B cell (primary cell): ENCODE measurements around the gene MPST. TPM values are rescaled to one million over a fixed set of nuclear protein-coding genes. Genes with fewer than 3 reads are reported as not detected.

Experiments used
- ATAC-seq: fragments of 200-7000 bp; cut with Tn5 transposase; one replicate; pipeline ENCODE4 v1.10.0; 2021; ENCODE audit warnings: low read depth, mild to moderate bottlenecking, moderate number of reproducible peaks, moderate library complexity
- CTCF ChIA-PET: fragments of 350-600 bp; sonication (Branson Sonifier 250); formaldehyde crosslinking; loops from one replicate; lab custom pipeline; 2021; ENCODE audit warnings: antibody characterized with exemption, inconsistent platforms; lab: Charles Lee
- POLR2A ChIA-PET: fragments of 350-600 bp; sonication (Branson Sonifier 250); formaldehyde crosslinking; loops from one replicate; lab custom pipeline; 2021; ENCODE audit warnings: antibody characterized with exemption; lab: Charles Lee
- DNase-seq: peaks from one replicate; pipeline ENCODE4 v3.0.0; 2013
- H2AFZ ChIP-seq: 2 replicates; pipeline ENCODE4 v1.6.1; 2012; ENCODE audit warnings: mild to moderate bottlenecking, low read depth, low read length; ENCODE audit not compliant: insufficient read depth, poor library complexity, severe bottlenecking
- H3K27ac ChIP-seq, 2 donors: 1 replicate in 1 of 2; 2 replicates in 1 of 2; pipeline ENCODE4 v1.5.1; 2012 to 2013; ENCODE audit warnings: low read length in 2 of 2, mild to moderate bottlenecking in 2 of 2, moderate library complexity in 1 of 2
- H3K27me3 ChIP-seq, 4 experiments: fragments of 200-600 bp in 1 of 4; sonication (generic) in 1 of 4; replicated peaks in 1 of 4; 1 replicate in 2 of 4; 2 replicates in 2 of 4; pipeline versions ENCODE4 v1.6.1 to v1.7.0; 2013 to 2016; ENCODE audit warnings: low read length in 3 of 4, mild to moderate bottlenecking in 2 of 4, mixed read lengths in 1 of 4, moderate library complexity in 1 of 4; ENCODE audit not compliant: insufficient read depth in 4 of 4, control insufficient read depth in 3 of 4; ENCODE audit errors: control extremely low read depth in 1 of 4
- H3K36me3 ChIP-seq, 2 experiments: replicated peaks in 1 of 2; 1 replicate in 1 of 2; 2 replicates in 1 of 2; pipeline versions ENCODE4 v1.6.1 to v1.7.1; 2013; ENCODE audit warnings: low read length in 1 of 2; ENCODE audit not compliant: insufficient read depth in 2 of 2, control insufficient read depth in 1 of 2; ENCODE audit errors: control extremely low read depth in 1 of 2, extremely low read depth in 1 of 2
- H3K4me1 ChIP-seq, 2 donors: fragments of 200-600 bp in 1 of 2; sonication (generic) in 1 of 2; 1 replicate in 1 of 2; 2 replicates in 1 of 2; pipeline versions ENCODE4 v1.5.1 to v1.6.1; 2013 to 2017; ENCODE audit warnings: low read length in 2 of 2; ENCODE audit not compliant: control insufficient read depth in 2 of 2, insufficient read depth in 2 of 2
- H3K4me2 ChIP-seq: replicated peaks from 2 replicates; pipeline ENCODE3; 2012; ENCODE audit warnings: mild to moderate bottlenecking, low read depth, low read length; ENCODE audit not compliant: poor library complexity, severe bottlenecking
- H3K4me3 ChIP-seq, 5 experiments: fragments of 200-600 bp in 1 of 5; sonication (generic) in 1 of 5; 1 replicate in 3 of 5; 2 replicates in 2 of 5; pipeline versions ENCODE4 v1.5.1 to v1.7.0; 2011 to 2016; ENCODE audit warnings: low read length in 4 of 5, mild to moderate bottlenecking in 4 of 5, low read depth in 2 of 5, control low read depth in 1 of 5, moderate library complexity in 1 of 5; ENCODE audit not compliant: insufficient read depth in 1 of 5; ENCODE audit errors: control extremely low read depth in 1 of 5, extremely low read depth in 1 of 5
- H3K79me2 ChIP-seq: fragments of 200-600 bp; sonication (generic); one replicate; pipeline ENCODE4 v1.6.0; 2016; ENCODE audit warnings: low read length; ENCODE audit not compliant: control insufficient read depth, insufficient read depth
- H3K9ac ChIP-seq: fragments of 200-600 bp; sonication (generic); 2 replicates; pipeline ENCODE4 v1.6.1; 2017; ENCODE audit warnings: mild to moderate bottlenecking, low read length, moderate library complexity
- H3K9me3 ChIP-seq, 3 donors: one replicate each; pipeline versions ENCODE4 v1.6.1 to v1.7.1; 2013; ENCODE audit warnings: low read length in 2 of 3; ENCODE audit not compliant: control insufficient read depth in 2 of 3, insufficient read depth in 1 of 3; ENCODE audit errors: control extremely low read depth in 1 of 3
- H4K20me1 ChIP-seq: 2 replicates; pipeline ENCODE4 v1.6.0; 2012; ENCODE audit warnings: mild to moderate bottlenecking, low read length; ENCODE audit not compliant: insufficient read depth, control insufficient read depth, poor library complexity, severe bottlenecking
- H3K27ac Mint-ChIP-seq: one replicate; pipeline ENCODE4 v1.8.0; 2021; ENCODE audit warnings: mixed read lengths
- H3K27me3 Mint-ChIP-seq: one replicate; pipeline ENCODE4 v1.8.0; 2021; ENCODE audit warnings: mixed read lengths
- H3K4me1 Mint-ChIP-seq: one replicate; pipeline ENCODE4 v1.8.0; 2021; ENCODE audit warnings: mixed read lengths
- H3K4me3 Mint-ChIP-seq: one replicate; pipeline ENCODE4 v1.8.0; 2021; ENCODE audit warnings: mixed read lengths
- H3K9me3 Mint-ChIP-seq: one replicate; pipeline ENCODE4 v1.8.0; 2022; ENCODE audit warnings: mixed read lengths; ENCODE audit not compliant: insufficient read depth
- CTCF ChIP-seq: fragments of 200-600 bp; IDR thresholded peaks from one replicate; pipeline ENCODE4 v1.8.0; 2022; ENCODE audit warnings: antibody characterized with exemption, mild to moderate bottlenecking
- EZH2 ChIP-seq: IDR thresholded peaks from 2 replicates; pipeline ENCODE4 v1.6.1; 2012; ENCODE audit warnings: borderline replicate concordance, low read depth, mild to moderate bottlenecking, moderate library complexity, low read length; ENCODE audit not compliant: insufficient read depth, poor library complexity, severe bottlenecking
- WGBS: methylation state at CpG from one replicate; pipeline ENCODE4 v1.1.5; 2013; ENCODE audit warnings: missing lambda C conversion rate; ENCODE audit not compliant: insufficient coverage; 5-methylcytosine and 5-hydroxymethylcytosine counted together
- intact Hi-C: fragments of 100-400 bp; cut with micrococcal nuclease; formaldehyde crosslinking; loops from one replicate; pipeline ENCODE4 v1.10.0; 2022
- polyA plus RNA-seq: library from polyadenylated mRNA; depleted of rRNA; stranded (reverse); fragments of >200 nt; gene quantifications from 2 replicates; pipeline ENCODE4 v1.2.3, GENCODE V29; 2012
- total RNA-seq, 2 donors: library from RNA; stranded (reverse); fragments of 120-200 nt in 1 of 2; gene quantifications; 1 replicate in 1 of 2; 2 replicates in 1 of 2; pipeline versions ENCODE4 v1.2.3 to v1.2.4, GENCODE V29; 2013 to 2022

MPST gene
- total and polyA plus RNA-seq, 2 donors (not counting 1 experiment from before 2014, with no cell fraction given), result 11.2 to 17.7 TPM

GRCh38 chr22:37018815-37019308, 680 bp upstream of the MPST start:
- Mint-ChIP-seq H3K4me3 (peak overlapping the region; percentile 83), H3K27ac (peak overlapping the region; percentile 26), H3K4me1 (peaks cover 20% of the 10 kb centered on the region), H3K27me3 (no peaks in the 10 kb centered on the region), H3K9me3 (no peaks in the 10 kb centered on the region)
- peak overlapping the region; percentile 93 for H3K4me2 ChIP-seq
- peak; percentile 4 for ATAC-seq
- CTCF ChIA-PET, result interaction anchor here (0.9 to 1.5 kb wide), 5 partner anchors 22 to 163 kb away, joined by 3 to 7 read pairs (median 4); partner anchors contain the start of gene KCTD17
- H4K20me1 ChIP-seq, result no peaks in the 10 kb centered on the region
- H3K27me3 ChIP-seq, result no peaks in the 10 kb centered on the region
- no peak for DNase-seq
- POLR2A ChIA-PET, result interaction anchor here (0.6 kb wide), 1 partner anchor 657 kb away, joined by 3 read pairs; no protein-coding TSS in a partner anchor
- H3K4me1 ChIP-seq, result peaks cover 9 to 20% of the 10 kb centered on the region in 2 donors
- peak overlapping the region; percentile 92 for H2AFZ ChIP-seq
- peaks cover 5% of the 10 kb centered on the region for H3K79me2 ChIP-seq
- no peaks in the 10 kb centered on the region for H3K9me3 ChIP-seq
- H3K9ac ChIP-seq, result peak overlapping the region; percentile 67
- H3K27ac ChIP-seq, result no peak overlapping the region
- WGBS, result 3% methylated on average over 35 of the region's 35 CpGs
- H3K36me3 ChIP-seq, result no peaks in the 10 kb centered on the region
- peak overlapping the region in 4 of 5 experiments; percentile 41 to 65 (median 54) for H3K4me3 ChIP-seq
- intact Hi-C loops, result loop anchor here (1.0 kb wide), 1 partner anchor 42 kb away; no protein-coding TSS in a partner anchor
- TF ChIP-seq CTCF (no peak), EZH2 (no peak)

- Histone ChIP-seq H3K36me3 (no peaks in the 10 kb centered on the region), H3K9ac (peak overlapping the region; percentile 74), H3K27ac (peak overlapping the region in 1 of 2 donors; percentile 46), H3K4me3 (peak overlapping the region; percentile 46 to 71 (median 65)), H2AFZ (peak overlapping the region; percentile 92), H3K27me3 (no peaks in the 10 kb centered on the region), H4K20me1 (no peaks in the 10 kb centered on the region), H3K4me2 (peak overlapping the region; percentile 93), H3K4me1 (peaks cover 9 to 20% of the 10 kb centered on the region in 2 donors), H3K9me3 (no peaks in the 10 kb centered on the region), H3K79me2 (peaks cover 5% of the 10 kb centered on the region)
- H3K9me3 Mint-ChIP-seq, result no peaks in the 10 kb centered on the region
- TF ChIP-seq CTCF (no peak), EZH2 (no peak)
- H3K4me1 Mint-ChIP-seq, result peaks cover 20% of the 10 kb centered on the region
- H3K27ac Mint-ChIP-seq, result peak overlapping the region; percentile 87
- H3K27me3 Mint-ChIP-seq, result no peaks in the 10 kb centered on the region
- peak overlapping the region; percentile 93 for H3K4me3 Mint-ChIP-seq
- DNase-seq, result no peak
- intact Hi-C loops, result no loop called here
- ChIA-PET CTCF (interaction anchor here (0.6 to 1.5 kb wide), 6 partner anchors 9 to 475 kb away, joined by 3 to 7 read pairs (median 3); no protein-coding TSS in a partner anchor), POLR2A (interaction anchor here (0.8 kb wide), 1 partner anchor 31 kb away, joined by 5 read pairs; no protein-coding TSS in a partner anchor)
- no peak for ATAC-seq
- WGBS, result 0% methylated on average over 5 of the region's 5 CpGs
These were observed 594 bp downstream of the MPST start for GRCh38 chr22:37020192-37020479.
